Thymus (tissue), 11 donors: ENCODE results near the gene SLC16A8. TPM values are rescaled to one million over a fixed set of nuclear protein-coding genes. Genes with fewer than 3 reads are reported as not detected.
"Not testable (repeated sequence)": the region's sequence is repeated elsewhere in the genome, so short reads cannot be mapped to it uniquely, and the experiment has no call there.

Experiments
- DNase-seq, 9 donors: peaks; one replicate each; pipeline ENCODE4 v3.0.0-alpha.2; 2013; ENCODE audit warnings: low spot score in 9 of 9, low read depth in 6 of 9, missing footprints in 1 of 9
- H3K27ac ChIP-seq, 2 donors: one replicate each; pipeline ENCODE4 v1.5.1; 2013; ENCODE audit warnings: control low read depth in 1 of 2, low read depth in 1 of 2, low read length in 1 of 2, mild to moderate bottlenecking in 1 of 2, moderate library complexity in 1 of 2
- H3K27me3 ChIP-seq, 2 donors: one replicate each; pipeline ENCODE4 v1.5.1; 2013; ENCODE audit warnings: low read length in 1 of 2; ENCODE audit not compliant: control insufficient read depth in 2 of 2, insufficient read depth in 1 of 2
- H3K36me3 ChIP-seq, 2 donors: one replicate each; pipeline ENCODE4 v1.5.1; 2013; ENCODE audit warnings: low read length in 1 of 2, mild to moderate bottlenecking in 1 of 2, moderate library complexity in 1 of 2; ENCODE audit not compliant: control insufficient read depth in 2 of 2, insufficient read depth in 2 of 2
- H3K4me1 ChIP-seq, 2 donors: one replicate each; pipeline ENCODE4 v1.5.1; 2013; ENCODE audit warnings: low read length in 2 of 2; ENCODE audit not compliant: control insufficient read depth in 2 of 2, insufficient read depth in 2 of 2
- H3K4me3 ChIP-seq, 2 donors: one replicate each; pipeline ENCODE4 v1.5.1; 2013; ENCODE audit warnings: low read length in 2 of 2, control low read depth in 1 of 2, mild to moderate bottlenecking in 1 of 2
- H3K9me3 ChIP-seq, 2 donors: one replicate each; pipeline ENCODE4 v1.5.1; 2013; ENCODE audit warnings: low read length in 1 of 2, mild to moderate bottlenecking in 1 of 2; ENCODE audit not compliant: control insufficient read depth in 2 of 2, insufficient read depth in 1 of 2
- WGBS: extraction: QIAGEN DNeasy Blood & Tissue Kit; methylation state at CpG from one replicate; pipeline ENCODE4 v1.1.7; 2013; 5-methylcytosine and 5-hydroxymethylcytosine counted together
- polyA plus RNA-seq: library from polyadenylated mRNA; stranded (reverse); fragments of 200-250 nt; gene quantifications from one replicate; pipeline ENCODE4 v1.2.3, GENCODE V29; 2013
- total RNA-seq: library from RNA; stranded (reverse); fragments of 120-200 nt; gene quantifications from one replicate; pipeline ENCODE4 v1.2.4, GENCODE V29; 2013
- donor health status: healthy.

Gene SLC16A8
- total and polyA plus RNA-seq, 2 donors, result 1.1 to 1.3 TPM

DNA sequence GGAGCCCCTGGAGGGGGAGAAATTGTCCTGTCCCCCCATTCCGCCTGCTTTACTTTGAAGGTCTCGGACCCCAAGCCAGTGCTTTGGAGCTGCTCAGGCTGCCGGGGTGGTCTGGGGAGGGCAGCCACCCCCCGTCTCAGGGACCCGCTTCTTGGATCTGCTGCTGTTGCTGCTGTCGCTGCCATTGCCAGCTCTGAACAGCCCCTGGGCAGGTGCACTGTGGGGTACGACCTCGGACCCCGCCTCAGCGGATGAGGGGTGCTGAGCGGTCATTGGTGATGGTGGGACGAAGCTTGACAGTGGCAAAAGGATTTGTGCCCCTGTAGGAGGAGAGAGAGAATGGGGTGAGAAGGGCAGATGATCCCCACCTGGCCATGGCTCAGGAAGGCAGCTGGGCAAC is 1.1 kb upstream of the SLC16A8 start:
- Histone ChIP-seq H3K4me3 (no peak overlapping the region), H3K9me3 (no peaks in the 10 kb centered on the region), H3K36me3 (peaks cover 0 to 5% of the 10 kb centered on the region in 2 donors), H3K4me1 (peaks cover 0 to 10% of the 10 kb centered on the region in 2 donors), H3K27ac (no peak overlapping the region), H3K27me3 (peaks cover 50 to 85% of the 10 kb centered on the region in 2 donors)
- DNase-seq, result no peak
- WGBS, result 96% methylated on average over 12 of the region's 12 CpGs

DNA sequence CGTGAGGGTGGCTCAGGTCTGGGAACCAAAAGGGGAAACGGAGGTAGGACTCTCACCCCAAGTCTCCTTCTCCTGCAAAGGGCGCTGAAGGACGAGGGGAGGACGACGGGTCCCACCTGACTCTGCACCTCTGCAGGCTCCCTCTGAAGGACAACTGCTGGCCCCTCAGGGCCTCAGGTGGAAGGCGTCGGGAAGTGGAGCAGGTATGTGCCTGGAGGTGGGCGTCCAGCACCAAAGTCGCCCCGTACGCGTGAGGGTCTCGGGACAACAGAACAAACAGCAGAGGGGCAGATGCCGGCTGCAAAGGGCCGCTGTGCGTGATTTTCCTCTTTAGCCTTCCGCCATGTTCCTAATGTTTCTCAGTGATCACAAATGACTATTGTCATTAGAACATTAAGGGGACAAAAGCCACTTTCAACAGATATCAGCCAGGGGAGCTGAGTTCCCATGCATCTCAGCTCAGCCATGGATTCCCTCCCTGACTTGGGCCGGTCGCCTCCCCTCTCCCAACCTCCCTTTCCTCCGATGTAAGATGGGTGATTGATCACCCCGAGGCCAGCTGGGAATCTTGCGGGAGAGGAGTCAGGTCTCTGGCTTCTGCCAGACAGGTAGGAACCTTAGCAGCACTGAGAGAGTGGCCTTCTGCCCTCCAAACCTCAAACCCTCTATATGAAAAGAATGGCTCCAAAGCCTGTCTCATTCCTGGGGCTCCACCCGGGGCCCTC is 836 bp downstream of the SLC16A8 start:
- H3K4me3 ChIP-seq, result no peak overlapping the region
- H3K9me3 ChIP-seq, result no peaks in the 10 kb centered on the region
- 81% methylated on average over 24 of the region's 24 CpGs for WGBS
- peaks cover 0 to 5% of the 10 kb centered on the region in 2 donors for H3K36me3 ChIP-seq
- H3K27me3 ChIP-seq, result peaks cover 46 to 86% of the 10 kb centered on the region in 2 donors
- DNase-seq, result no peak
- H3K4me1 ChIP-seq, result peaks cover 0 to 10% of the 10 kb centered on the region in 2 donors
- H3K27ac ChIP-seq, result no peak overlapping the region

- Histone ChIP-seq H3K27me3 (peaks cover 46 to 79% of the 10 kb centered on the region in 2 donors), H3K36me3 (peaks cover 0 to 5% of the 10 kb centered on the region in 2 donors), H3K27ac (no peak overlapping the region), H3K4me3 (no peak overlapping the region), H3K4me1 (peaks cover 0 to 10% of the 10 kb centered on the region in 2 donors), H3K9me3 (no peaks in the 10 kb centered on the region)
- 13% methylated on average over 52 of the region's 52 CpGs for WGBS
- no peak for DNase-seq
Observed at GRCh38 chr22:38081941-38082828, 1.8 kb downstream of the SLC16A8 start.

DNA sequence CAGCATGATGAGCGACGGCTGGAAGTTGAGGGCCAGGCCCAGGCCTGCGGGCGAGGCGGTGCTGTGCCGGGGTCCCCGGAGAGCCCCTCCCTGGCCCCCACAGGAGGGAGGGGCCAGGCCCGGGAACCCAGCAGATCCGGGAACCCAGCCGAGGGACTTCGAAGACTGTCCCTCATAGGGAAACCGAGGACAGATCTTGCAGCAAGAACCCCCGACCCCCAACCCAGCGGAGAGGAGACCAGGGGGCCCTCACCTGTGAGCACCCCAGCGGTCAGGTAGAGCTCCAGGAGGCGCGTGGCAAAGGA is 2.4 kb downstream of the SLC16A8 start:
- DNase-seq, result no peak
- 6% methylated on average over 17 of the region's 17 CpGs for WGBS
- H3K27ac ChIP-seq, result no peak overlapping the region

DNA sequence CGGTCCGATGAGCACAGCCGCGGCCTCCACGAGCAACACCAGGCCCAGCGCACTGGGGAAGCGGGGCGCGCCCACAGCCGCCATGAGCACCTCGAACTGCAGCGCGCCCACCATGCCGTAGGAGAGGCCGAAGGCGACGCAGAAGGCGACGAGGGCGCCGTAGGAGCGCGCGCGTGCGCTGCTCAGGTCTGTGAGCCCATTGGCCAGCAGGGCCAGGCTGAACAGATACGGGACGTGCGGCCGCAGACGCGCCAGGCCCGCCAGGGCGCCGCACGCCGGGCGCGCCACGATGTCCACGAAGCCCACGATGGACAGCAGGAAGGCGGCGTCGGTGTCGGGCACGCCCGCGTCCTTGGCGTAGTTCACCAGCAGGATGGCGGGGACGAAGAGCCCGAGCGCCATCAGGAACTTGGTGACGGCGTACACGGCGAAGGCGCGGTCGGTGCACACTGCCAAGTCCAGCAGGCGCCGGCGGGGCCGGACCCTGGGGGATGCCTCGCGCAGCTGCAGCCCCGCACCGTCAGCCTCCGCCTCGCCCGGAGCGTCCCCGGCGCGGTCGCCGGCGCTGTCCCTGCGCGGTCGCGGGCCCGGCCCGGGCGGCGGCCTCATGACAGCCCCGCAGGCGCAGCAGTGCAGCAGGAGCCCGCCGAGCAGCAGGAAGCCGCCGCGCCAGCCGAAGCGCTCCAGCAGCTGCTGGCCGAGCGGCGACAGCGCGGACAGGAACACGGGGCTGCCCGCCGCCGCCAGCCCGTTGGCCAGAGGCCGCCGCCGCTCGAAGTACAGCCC is 2.9 kb downstream of the SLC16A8 start:
- H3K27ac ChIP-seq, result no peak overlapping the region
- no peak for DNase-seq
- H3K36me3 ChIP-seq, result peaks cover 0 to 2% of the 10 kb centered on the region in 2 donors
- peaks cover 46 to 74% of the 10 kb centered on the region in 2 donors for H3K27me3 ChIP-seq
- no peaks in the 10 kb centered on the region for H3K9me3 ChIP-seq
- peaks cover 0 to 10% of the 10 kb centered on the region in 2 donors for H3K4me1 ChIP-seq
- peak overlapping the region in 1 of 2 donors; percentile 8 for H3K4me3 ChIP-seq
- WGBS, result 7% methylated on average over 110 of the region's 110 CpGs

More for the DNA sequence above, 2.4 kb downstream of the SLC16A8 start:
- Histone ChIP-seq H3K9me3 (no peaks in the 10 kb centered on the region), H3K36me3 (peaks cover 0 to 3% of the 10 kb centered on the region in 2 donors), H3K4me1 (peaks cover 0 to 10% of the 10 kb centered on the region in 2 donors), H3K4me3 (peak overlapping the region in 1 of 2 donors; percentile 8), H3K27me3 (peaks cover 46 to 77% of the 10 kb centered on the region in 2 donors)

DNA sequence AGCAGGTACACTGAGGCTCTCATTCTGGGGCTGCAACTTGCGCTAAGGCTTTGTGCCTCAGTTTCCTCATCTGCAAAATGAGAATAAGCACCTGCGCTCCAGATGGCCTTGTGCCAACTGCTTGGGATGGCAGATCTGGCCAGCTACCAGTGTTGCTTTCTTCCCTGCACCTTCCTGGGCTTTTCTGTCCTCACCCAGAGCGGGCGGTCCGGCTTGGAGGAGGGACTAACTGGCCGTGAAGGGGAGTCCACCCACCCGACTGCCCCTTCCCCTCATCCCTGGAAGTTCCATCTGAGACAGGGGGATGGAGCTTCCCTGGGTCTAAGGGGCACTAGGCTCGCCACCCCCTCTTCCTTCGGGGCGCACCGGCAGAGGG is 3.5 kb downstream of the SLC16A8 start:
- H3K4me3 ChIP-seq, result no peak overlapping the region
- peaks cover 0 to 13% of the 10 kb centered on the region in 2 donors for H3K4me1 ChIP-seq
- WGBS, result 74% methylated on average over 11 of the region's 11 CpGs
- H3K27me3 ChIP-seq, result peaks cover 46 to 71% of the 10 kb centered on the region in 2 donors
- H3K9me3 ChIP-seq, result no peaks in the 10 kb centered on the region
- no peak for DNase-seq
- H3K36me3 ChIP-seq, result no peaks in the 10 kb centered on the region
- no peak overlapping the region for H3K27ac ChIP-seq

- Histone ChIP-seq H3K4me3 (no peak overlapping the region), H3K9me3 (no peaks in the 10 kb centered on the region), H3K4me1 (peaks cover 0 to 16% of the 10 kb centered on the region in 2 donors), H3K27me3 (peaks cover 46 to 65% of the 10 kb centered on the region in 2 donors), H3K27ac (no peak overlapping the region), H3K36me3 (peaks cover 0 to 1% of the 10 kb centered on the region in 2 donors)
- whole genome bisulfite sequencing, result 94% methylated on average over 7 of the region's 7 CpGs
- DNase-seq, result no peak
Observed at GRCh38 chr22:38079804-38080203, 4.2 kb downstream of the SLC16A8 start.

GRCh38 chr22:38079208-38079607 is 4.8 kb downstream of the SLC16A8 start:
- not testable (repeated sequence) for DNase-seq, H3K27ac ChIP-seq, H3K36me3 ChIP-seq, H3K4me3 ChIP-seq, H3K9me3 ChIP-seq
- H3K4me1 ChIP-seq, result peaks cover 0 to 16% of the 10 kb centered on the region in 2 donors
- WGBS, result 95% methylated on average over 2 of the region's 2 CpGs
- peaks cover 45 to 59% of the 10 kb centered on the region in 2 donors for H3K27me3 ChIP-seq
